Thoracic aorta (tissue), 2 donors: ENCODE measurements around the gene RSAD1. TPM values are rescaled to one million over a fixed set of nuclear protein-coding genes. Genes with fewer than 3 reads are reported as not detected.

Source experiments
- ATAC-seq: fragments of 150-250 bp; one replicate; pipeline ENCODE4 v1.8.0; 2017; ENCODE audit warnings: low read depth; ENCODE audit not compliant: insufficient number of reproducible peaks, low FRiP score
- DNase-seq: peaks from one replicate; pipeline ENCODE4 v3.0.0-alpha.2; 2020; ENCODE audit warnings: low spot score
- H3K27ac ChIP-seq, 2 donors: fragments of 200-600 bp; sonication (generic); 1 replicate in 1 of 2; 2 replicates in 1 of 2; pipeline ENCODE4 v1.5.1; 2016; ENCODE audit warnings: mild to moderate bottlenecking in 2 of 2, moderate library complexity in 2 of 2
- H3K27me3 ChIP-seq: fragments of 200-600 bp; sonication (generic); replicated peaks from 2 replicates; pipeline ENCODE4 v1.6.0; 2016; ENCODE audit warnings: mild to moderate bottlenecking; ENCODE audit not compliant: insufficient read depth
- H3K36me3 ChIP-seq: fragments of 200-600 bp; sonication (generic); one replicate; pipeline ENCODE4 v1.5.1; 2016
- H3K4me1 ChIP-seq, 2 donors: fragments of 200-600 bp; sonication (generic); 1 replicate in 1 of 2; 2 replicates in 1 of 2; pipeline versions ENCODE4 v1.5.1 to v1.6.0; 2016; ENCODE audit warnings: low read depth in 2 of 2, mild to moderate bottlenecking in 1 of 2; ENCODE audit not compliant: control insufficient read depth in 1 of 2
- H3K4me3 ChIP-seq: fragments of 200-600 bp; sonication (generic); 2 replicates; pipeline ENCODE4 v1.5.1; 2016; ENCODE audit warnings: mild to moderate bottlenecking
- H3K9me3 ChIP-seq: fragments of 200-600 bp; sonication (generic); 2 replicates; pipeline ENCODE4 v1.5.1; 2016
- total RNA-seq, 2 donors: library from RNA; depleted of rRNA; stranded (reverse); fragments of >200 nt; gene quantifications; one replicate each; pipeline versions ENCODE4 v1.1.0 to v1.2.3, GENCODE V29; 2016
- TF ChIP-seq, protein P1 (sequence below): fragments of 200-600 bp; sonication (generic); IDR thresholded peaks from one replicate; pipeline ENCODE4 v1.5.1; 2019; ENCODE audit warnings: antibody characterized with exemption

RSAD1 gene
- total RNA-seq, 2 donors from 2014 or later, result 21.4 to 35.3 TPM

DNA sequence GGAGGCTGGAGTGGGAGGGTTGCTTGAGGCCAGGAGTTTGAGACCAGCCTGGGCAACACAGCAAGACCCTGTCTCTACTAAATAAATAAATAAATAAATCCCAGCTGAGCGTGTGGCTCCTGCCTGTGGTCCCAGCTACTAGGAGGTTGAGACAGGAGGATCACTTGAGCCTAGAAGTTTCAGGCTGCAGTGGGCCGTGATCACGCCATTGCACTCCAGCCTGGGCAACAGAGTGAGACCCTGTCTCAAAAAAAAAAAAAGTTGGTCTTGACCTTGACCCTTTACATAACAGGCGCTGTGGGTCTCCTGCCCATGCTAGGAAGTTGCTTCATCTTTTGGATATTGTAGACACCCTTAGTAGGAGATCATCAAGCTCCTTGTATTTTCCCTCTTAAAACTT, 41.3 kb upstream of the RSAD1 start:
- DNase-seq, result no peak
- Histone ChIP-seq H3K9me3 (no peaks in the 10 kb centered on the region), H3K4me3 (no peak overlapping the region), H3K27ac (no peak overlapping the region), H3K27me3 (no peaks in the 10 kb centered on the region), H3K4me1 (no peaks in the 10 kb centered on the region), H3K36me3 (no peaks in the 10 kb centered on the region)
- no peak for ATAC-seq
- TF ChIP-seq, protein P1, sequence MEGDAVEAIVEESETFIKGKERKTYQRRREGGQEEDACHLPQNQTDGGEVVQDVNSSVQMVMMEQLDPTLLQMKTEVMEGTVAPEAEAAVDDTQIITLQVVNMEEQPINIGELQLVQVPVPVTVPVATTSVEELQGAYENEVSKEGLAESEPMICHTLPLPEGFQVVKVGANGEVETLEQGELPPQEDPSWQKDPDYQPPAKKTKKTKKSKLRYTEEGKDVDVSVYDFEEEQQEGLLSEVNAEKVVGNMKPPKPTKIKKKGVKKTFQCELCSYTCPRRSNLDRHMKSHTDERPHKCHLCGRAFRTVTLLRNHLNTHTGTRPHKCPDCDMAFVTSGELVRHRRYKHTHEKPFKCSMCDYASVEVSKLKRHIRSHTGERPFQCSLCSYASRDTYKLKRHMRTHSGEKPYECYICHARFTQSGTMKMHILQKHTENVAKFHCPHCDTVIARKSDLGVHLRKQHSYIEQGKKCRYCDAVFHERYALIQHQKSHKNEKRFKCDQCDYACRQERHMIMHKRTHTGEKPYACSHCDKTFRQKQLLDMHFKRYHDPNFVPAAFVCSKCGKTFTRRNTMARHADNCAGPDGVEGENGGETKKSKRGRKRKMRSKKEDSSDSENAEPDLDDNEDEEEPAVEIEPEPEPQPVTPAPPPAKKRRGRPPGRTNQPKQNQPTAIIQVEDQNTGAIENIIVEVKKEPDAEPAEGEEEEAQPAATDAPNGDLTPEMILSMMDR, result no peak

DNA sequence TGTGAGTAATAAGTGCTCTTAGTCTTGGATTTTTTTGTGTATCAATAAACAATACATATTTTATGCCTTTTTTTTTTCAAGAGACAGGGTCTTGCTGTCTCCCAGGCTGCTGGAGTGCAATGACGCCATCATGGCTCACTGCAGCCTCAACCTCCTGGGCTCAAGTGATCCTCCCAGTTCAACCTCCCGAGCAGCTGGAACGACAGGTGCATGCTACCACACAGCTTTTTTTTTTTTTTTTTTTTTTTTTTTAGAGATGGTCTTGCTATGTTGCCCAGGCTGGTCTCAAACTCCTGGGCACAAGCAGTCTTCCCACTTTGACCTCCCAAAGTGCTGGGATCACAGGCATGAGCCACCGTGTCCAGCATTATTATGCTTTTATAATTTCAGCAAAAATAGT, 39.7 kb upstream of the RSAD1 start:
- DNase-seq, result no peak
- no peak for ATAC-seq
- H3K36me3 ChIP-seq, result no peaks in the 10 kb centered on the region
- no peaks in the 10 kb centered on the region for H3K27me3 ChIP-seq
- H3K27ac ChIP-seq, result no peak overlapping the region
- H3K9me3 ChIP-seq, result no peaks in the 10 kb centered on the region
- no peak overlapping the region for H3K4me3 ChIP-seq
- H3K4me1 ChIP-seq, result peaks cover 0 to 7% of the 10 kb centered on the region in 2 donors
- TF ChIP-seq, protein P1, result no peak

DNA sequence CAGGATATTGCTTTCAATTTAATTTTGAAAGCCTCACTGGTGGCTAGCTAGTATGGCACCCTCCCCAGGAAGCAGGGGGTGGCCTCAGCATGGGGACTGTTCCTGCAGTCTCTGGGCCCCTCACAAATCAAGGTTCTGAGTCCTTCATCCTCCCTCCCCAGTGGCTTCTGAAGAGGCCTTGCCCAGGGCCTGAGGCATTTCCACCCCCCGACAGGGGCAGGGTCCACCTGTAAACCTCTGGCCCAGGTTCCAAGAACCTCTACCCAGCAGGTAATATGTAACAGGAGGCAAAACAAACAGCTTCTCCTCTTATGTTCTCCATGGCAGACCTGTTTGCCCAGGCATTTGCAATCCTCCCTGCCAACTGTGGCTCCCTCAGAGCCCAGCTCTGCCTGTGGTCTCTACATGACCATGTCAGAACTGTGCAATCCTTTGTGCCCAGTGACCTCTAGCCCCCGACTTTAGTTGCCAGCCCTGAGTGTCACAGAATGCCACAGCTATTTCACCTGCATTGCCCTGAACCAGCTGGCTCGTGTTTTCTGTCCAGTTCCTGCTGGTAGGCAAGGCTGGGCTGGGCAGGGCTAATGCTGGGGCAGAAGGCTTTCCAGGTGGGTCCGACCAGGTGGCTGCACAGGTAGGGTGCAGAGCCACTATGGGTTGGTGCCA, 38.4 kb upstream of the RSAD1 start:
- Histone ChIP-seq H3K27ac (no peak overlapping the region), H3K36me3 (no peaks in the 10 kb centered on the region), H3K9me3 (no peaks in the 10 kb centered on the region), H3K27me3 (no peaks in the 10 kb centered on the region), H3K4me3 (no peak overlapping the region), H3K4me1 (peaks cover 0 to 7% of the 10 kb centered on the region in 2 donors)
- TF ChIP-seq, protein P1, result no peak
- ATAC-seq (no peak), DNase-seq (no peak)

DNA sequence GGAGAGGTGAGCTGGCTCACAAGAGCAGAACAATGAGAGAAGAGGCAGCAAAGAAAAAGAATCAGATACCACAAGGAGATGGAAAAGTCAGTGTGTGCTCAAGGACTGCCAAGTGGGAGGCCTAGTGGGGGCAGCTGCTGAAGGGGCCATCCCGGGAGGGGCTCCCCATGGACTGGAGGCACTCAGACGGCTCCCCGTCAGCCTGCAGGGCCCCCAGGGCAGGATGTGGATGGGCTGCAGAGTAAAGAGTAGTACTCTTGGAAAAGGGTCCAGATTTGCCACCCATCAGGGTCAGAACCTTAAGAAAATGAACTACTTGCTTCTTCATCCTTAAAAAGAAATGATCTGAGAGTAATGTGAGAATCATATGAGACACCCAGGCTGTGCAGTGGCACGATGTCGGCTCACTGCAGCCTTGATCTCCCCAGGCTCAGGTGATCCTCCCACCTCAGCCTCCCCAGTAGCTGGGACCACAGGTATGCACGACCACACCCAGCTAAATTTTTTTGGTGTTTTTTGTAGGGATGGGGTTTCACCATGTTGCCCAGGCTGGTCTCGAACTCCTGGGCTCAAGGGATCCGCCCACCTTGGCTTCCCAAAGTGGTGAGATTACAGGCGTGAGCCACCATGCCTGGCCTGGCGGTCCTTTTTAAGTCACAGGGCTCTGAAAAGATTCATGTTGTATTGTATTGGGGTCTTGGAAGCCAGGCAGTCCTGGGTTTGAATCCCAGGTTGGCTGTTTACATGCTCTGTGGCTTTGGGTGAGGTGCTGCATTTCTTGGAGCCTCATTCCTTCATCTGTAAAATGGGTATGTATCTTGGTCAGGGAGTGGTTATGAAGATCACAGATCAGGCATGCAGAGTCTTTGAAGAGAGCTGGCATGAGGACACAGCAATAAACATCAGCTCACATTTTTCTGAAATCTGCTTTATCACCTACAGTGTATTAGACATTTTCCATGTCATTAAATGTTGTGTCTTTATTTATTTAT, 37.5 kb upstream of the RSAD1 start:
- H3K4me1 ChIP-seq, result peaks cover 0 to 7% of the 10 kb centered on the region in 2 donors
- DNase-seq (no peak), ATAC-seq (no peak)
- TF ChIP-seq, protein P1, result no peak
- no peak overlapping the region for H3K27ac ChIP-seq
- no peaks in the 10 kb centered on the region for H3K36me3 ChIP-seq
- H3K9me3 ChIP-seq, result no peaks in the 10 kb centered on the region
- H3K4me3 ChIP-seq, result no peak overlapping the region
- no peaks in the 10 kb centered on the region for H3K27me3 ChIP-seq

DNA sequence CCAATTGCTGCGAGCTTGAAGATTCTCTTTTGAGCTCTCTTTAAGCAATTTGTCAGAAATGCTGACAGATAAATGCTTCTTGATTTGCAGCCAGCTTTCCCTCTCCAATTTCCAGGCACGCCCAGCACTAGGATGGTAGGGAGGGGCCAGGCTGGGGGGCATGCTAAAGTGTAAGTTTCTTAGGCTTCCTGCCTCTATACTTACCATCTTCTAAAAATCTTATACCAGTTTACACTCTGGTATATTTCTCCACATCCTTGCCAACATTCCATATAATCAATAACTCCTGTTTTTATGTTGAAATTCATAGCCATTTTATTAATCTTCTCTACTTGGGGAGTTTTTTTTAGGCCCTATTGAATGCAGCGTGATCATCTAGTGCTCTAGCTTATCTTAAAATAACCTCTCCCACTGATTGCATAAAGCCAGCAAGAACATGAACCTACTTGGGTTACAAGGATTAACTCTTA, 35.1 kb upstream of the RSAD1 start:
- peaks cover 0 to 7% of the 10 kb centered on the region in 2 donors for H3K4me1 ChIP-seq
- DNase-seq (no peak), ATAC-seq (no peak)
- H3K9me3 ChIP-seq, result no peaks in the 10 kb centered on the region
- H3K27me3 ChIP-seq, result no peaks in the 10 kb centered on the region
- H3K4me3 ChIP-seq, result no peak overlapping the region
- no peaks in the 10 kb centered on the region for H3K36me3 ChIP-seq
- H3K27ac ChIP-seq, result no peak overlapping the region
- TF ChIP-seq, protein P1, result no peak
